ENCODE results near the gene CYP3A7. TPM values are rescaled to one million over a fixed set of nuclear protein-coding genes. Genes with fewer than 3 reads are reported as not detected.
"Not testable (repeated sequence)": the region's sequence is repeated elsewhere in the genome, so short reads cannot be mapped to it uniquely, and the experiment has no call there.

CYP3A7 gene
- total and polyA plus RNA-seq, 2 donors (not counting 1 experiment from before 2014, with no cell fraction given) = not detected

DNA sequence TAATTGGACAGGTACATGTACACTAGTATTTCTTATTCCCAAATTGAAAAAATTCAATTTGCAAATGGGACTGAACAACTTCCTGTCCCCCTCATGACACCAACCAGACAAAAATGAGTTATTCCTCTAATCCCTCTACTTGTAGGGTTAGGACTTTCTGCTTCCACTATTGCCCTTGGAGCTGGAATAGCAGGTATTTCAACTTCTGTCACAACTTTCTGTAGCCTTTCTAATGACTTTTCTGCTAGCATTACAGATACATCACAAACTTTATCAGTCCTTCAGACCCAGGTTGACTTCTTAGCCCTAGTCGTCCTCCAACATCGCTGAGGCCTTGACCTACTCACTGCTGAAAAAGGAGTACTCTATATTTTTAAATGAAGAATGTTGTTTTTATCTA is 6.4 kb downstream of the CYP3A7 start:
- no peaks in the 10 kb centered on the region for H3K9me3 ChIP-seq (ENCODE audit: control extremely low read depth in 1 of 3, control insufficient read depth in 2 of 3, insufficient read depth in 1 of 3, low read length in 2 of 3)
- H3K9ac ChIP-seq (ENCODE audit: low read length) = no peak overlapping the region
- no peak overlapping the region for H2AFZ ChIP-seq (ENCODE audit: insufficient read depth, low read depth, low read length, poor library complexity, severe bottlenecking)
- H3K4me1 Mint-ChIP-seq = no peaks in the 10 kb centered on the region
- H3K4me1 ChIP-seq (ENCODE audit: control insufficient read depth in 2 of 2, insufficient read depth in 2 of 2, low read length in 2 of 2) = no peaks in the 10 kb centered on the region
- DNase-seq (no peak), ATAC-seq (ENCODE audit: low read depth) (no peak)
- TF ChIP-seq CTCF (IDR thresholded peaks at IDR 0.05) = no peak
- no peak for TF ChIP-seq EZH2 (IDR thresholded peaks at IDR 0.05; ENCODE audit: borderline replicate concordance, insufficient read depth, low read depth, low read length, poor library complexity, severe bottlenecking)
- no peak overlapping the region for H3K4me2 ChIP-seq (replicated peaks; ENCODE audit: low read depth, low read length, poor library complexity, severe bottlenecking)
- no peak overlapping the region for H3K4me3 ChIP-seq (ENCODE audit: control extremely low read depth in 1 of 5, extremely low read depth in 1 of 5, insufficient read depth in 1 of 5, low read depth in 2 of 5, low read length in 4 of 5)
- no peaks in the 10 kb centered on the region for H3K27me3 ChIP-seq (replicated peaks in 1 of 4; ENCODE audit: control extremely low read depth in 1 of 4, control insufficient read depth in 3 of 4, insufficient read depth in 4 of 4, low read length in 3 of 4)
- H3K79me2 ChIP-seq (ENCODE audit: control insufficient read depth, insufficient read depth, low read length) = no peaks in the 10 kb centered on the region
- no peak overlapping the region for H3K27ac Mint-ChIP-seq
- H3K27ac ChIP-seq (ENCODE audit: low read length in 2 of 2) = no peak overlapping the region
- POLR2A ChIA-PET = no interaction called here
- H4K20me1 ChIP-seq (ENCODE audit: control insufficient read depth, insufficient read depth, low read length, poor library complexity, severe bottlenecking) = no peaks in the 10 kb centered on the region
- peaks cover 11% of the 10 kb centered on the region for H3K27me3 Mint-ChIP-seq
- H3K4me3 Mint-ChIP-seq = no peak overlapping the region
- CTCF ChIA-PET = no interaction called here
- no peaks in the 10 kb centered on the region for H3K9me3 Mint-ChIP-seq (ENCODE audit: insufficient read depth)
- intact Hi-C loops (cut with micrococcal nuclease) = no loop called here
- no peaks in the 10 kb centered on the region for H3K36me3 ChIP-seq (replicated peaks in 1 of 2; ENCODE audit: control extremely low read depth in 1 of 2, control insufficient read depth in 1 of 2, extremely low read depth in 1 of 2, insufficient read depth in 2 of 2, low read length in 1 of 2)
- WGBS (ENCODE audit: insufficient coverage) = no CpG with 5 or more reads among the region's 2 CpGs

DNA sequence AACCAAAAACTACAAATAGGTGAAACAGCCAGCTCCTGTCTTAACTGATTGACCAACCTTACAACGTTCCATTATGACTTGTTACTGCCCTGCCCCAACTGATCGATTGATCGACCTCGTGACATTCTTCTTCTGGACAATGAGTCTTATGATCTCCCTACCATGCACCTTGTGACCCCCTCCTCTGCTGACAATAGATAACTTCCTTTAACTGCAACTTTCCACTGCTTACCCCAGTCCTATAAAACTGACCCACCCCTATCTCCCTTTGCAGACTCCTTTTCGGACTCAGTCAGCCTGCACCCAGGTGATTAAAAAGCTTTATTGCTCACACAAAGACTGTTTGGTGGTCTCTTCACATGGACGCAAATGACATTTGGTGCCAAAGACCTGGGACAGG is 11.8 kb downstream of the CYP3A7 start:
- H3K9me3 Mint-ChIP-seq (ENCODE audit: insufficient read depth); H3K27ac Mint-ChIP-seq; H3K27ac ChIP-seq (ENCODE audit: low read length in 2 of 2); intact Hi-C loops (cut with micrococcal nuclease); H3K79me2 ChIP-seq (ENCODE audit: control insufficient read depth, insufficient read depth, low read length); H4K20me1 ChIP-seq (ENCODE audit: control insufficient read depth, insufficient read depth, low read length, poor library complexity, severe bottlenecking); ATAC-seq (ENCODE audit: low read depth); H3K4me1 ChIP-seq (ENCODE audit: control insufficient read depth in 2 of 2, insufficient read depth in 2 of 2, low read length in 2 of 2); CTCF ChIA-PET; POLR2A ChIA-PET; H3K4me3 Mint-ChIP-seq; DNase-seq; H3K4me1 Mint-ChIP-seq; H3K36me3 ChIP-seq (replicated peaks in 1 of 2; ENCODE audit: control extremely low read depth in 1 of 2, control insufficient read depth in 1 of 2, extremely low read depth in 1 of 2, insufficient read depth in 2 of 2, low read length in 1 of 2); H3K9me3 ChIP-seq (ENCODE audit: control extremely low read depth in 1 of 3, control insufficient read depth in 2 of 3, insufficient read depth in 1 of 3, low read length in 2 of 3); H3K4me3 ChIP-seq (ENCODE audit: control extremely low read depth in 1 of 5, extremely low read depth in 1 of 5, insufficient read depth in 1 of 5, low read depth in 2 of 5, low read length in 4 of 5); H3K27me3 ChIP-seq (replicated peaks in 1 of 4; ENCODE audit: control extremely low read depth in 1 of 4, control insufficient read depth in 3 of 4, insufficient read depth in 4 of 4, low read length in 3 of 4); H3K9ac ChIP-seq (ENCODE audit: low read length); H3K4me2 ChIP-seq (replicated peaks; ENCODE audit: low read depth, low read length, poor library complexity, severe bottlenecking); H2AFZ ChIP-seq (ENCODE audit: insufficient read depth, low read depth, low read length, poor library complexity, severe bottlenecking): not testable (repeated sequence)
- H3K27me3 Mint-ChIP-seq = peaks cover 11% of the 10 kb centered on the region
- WGBS (ENCODE audit: insufficient coverage) = 100% methylated on average over 6 of the region's 6 CpGs

Data from B cell (primary cell).